HepG2 (cell line): Measurements from ENCODE around the gene DNPH1. TPM values are rescaled to one million over a fixed set of nuclear protein-coding genes. Genes with fewer than 3 reads are reported as not detected.

Experiments
- ESRRA ChIP-seq: sonication (generic); formaldehyde crosslinking; IDR thresholded peaks from 2 replicates; pipeline ENCODE4 v1.5.1; 2020; ENCODE audit warnings: mild to moderate bottlenecking, low read depth, missing genetic modification reagents
- POLR2AphosphoS2 ChIP-seq: IDR thresholded peaks from 2 replicates; pipeline ENCODE4 v1.6.1; 2011; ENCODE audit warnings: low read depth, low read length, improper control_type of control experiment
- SALL1 ChIP-seq: sonication (generic); formaldehyde crosslinking; IDR thresholded peaks from 2 replicates; pipeline ENCODE4 v1.8.0; 2022; ENCODE audit warnings: mild to moderate bottlenecking, missing genetic modification reagents
- ZNF136 ChIP-seq: sonication (generic); formaldehyde crosslinking; IDR thresholded peaks from 2 replicates; pipeline ENCODE4 v1.8.1; 2022; ENCODE audit warnings: low read depth, mild to moderate bottlenecking, moderate library complexity, missing genetic modification reagents
- ZNF256 ChIP-seq: sonication (generic); formaldehyde crosslinking; conservative IDR thresholded peaks from 2 replicates; pipeline ENCODE4 v1.4.0; 2020; ENCODE audit warnings: missing genetic modification reagents
- ZNF33A ChIP-seq: sonication (generic); formaldehyde crosslinking; IDR thresholded peaks from 2 replicates; pipeline ENCODE4 v1.5.1; 2020; ENCODE audit warnings: missing genetic modification reagents, mild to moderate bottlenecking, moderate library complexity, borderline replicate concordance
- ZNF563 ChIP-seq: sonication (generic); formaldehyde crosslinking; IDR thresholded peaks from 2 replicates; pipeline ENCODE4 v1.8.0; 2022; ENCODE audit warnings: mild to moderate bottlenecking, moderate library complexity, missing genetic modification reagents
- ZNF761 ChIP-seq: sonication (generic); formaldehyde crosslinking; conservative IDR thresholded peaks from 2 replicates; pipeline ENCODE4 v1.4.0; 2020; ENCODE audit warnings: mild to moderate bottlenecking, missing genetic modification reagents
- ZNF768 ChIP-seq: sonication (generic); formaldehyde crosslinking; IDR thresholded peaks from 2 replicates; pipeline ENCODE4 v1.4.0; 2020; ENCODE audit warnings: missing genetic modification reagents
- ZZZ3 ChIP-seq: sonication (generic); formaldehyde crosslinking; IDR thresholded peaks from 2 replicates; pipeline ENCODE4 v1.4.0; 2020; ENCODE audit warnings: missing genetic modification reagents, mild to moderate bottlenecking, borderline replicate concordance
- polyA plus RNA-seq, 8 experiments: library from polyadenylated mRNA; depleted of rRNA in 3 of 8; stranded (reverse) in 7 of 8; unstranded in 1 of 8; fragments of >200 nt; fragmentation: Illumina TruSeq in 4 of 8; extraction: Trizol in 4 of 8; gene quantifications; 2 replicates each; pipeline versions ENCODE4 v1.2.1 to v1.2.3, GENCODE V29; 2011 to 2016; ENCODE audit warnings: low read depth in 4 of 8, missing spikeins in 1 of 8, mixed read lengths in 1 of 8; ENCODE audit not compliant: insufficient read depth in 1 of 8
- total RNA-seq, 5 experiments: library from RNA; depleted of rRNA; stranded (reverse); fragments of >200 nt; fragmentation: Illumina TruSeq; extraction: Trizol; gene quantifications; 2 replicates each; pipeline ENCODE4 v1.2.3, GENCODE V29; 2016; ENCODE audit warnings: low read depth in 1 of 5
- TF ChIP-seq, protein P1 (sequence below): sonication (generic); formaldehyde crosslinking; IDR thresholded peaks from 2 replicates; pipeline ENCODE4 v1.5.1; 2020; ENCODE audit warnings: missing genetic modification reagents, mild to moderate bottlenecking, borderline replicate concordance
- TF ChIP-seq, protein P2 (sequence below): sonication (generic); formaldehyde crosslinking; IDR thresholded peaks from 2 replicates; pipeline ENCODE4 v1.5.0; 2020; ENCODE audit warnings: missing genetic modification reagents, mild to moderate bottlenecking, borderline replicate concordance
- TF ChIP-seq, protein P3 (sequence below): sonication (generic); formaldehyde crosslinking; IDR thresholded peaks from 2 replicates; pipeline ENCODE4 v1.8.1; 2022; ENCODE audit warnings: mild to moderate bottlenecking, missing genetic modification reagents
- TF ChIP-seq, protein P4 (sequence below): sonication (generic); formaldehyde crosslinking; IDR thresholded peaks from 2 replicates; pipeline ENCODE4 v1.4.0; 2020; ENCODE audit warnings: missing genetic modification reagents; ENCODE audit errors: not compliant biosample characterization

The DNPH1 gene
- total and polyA plus RNA-seq, 2 of the 13 experiments (the other 11 are each of a cell fraction or from before 2014, with no cell fraction given): 56.5 to 75.1 TPM

DNA sequence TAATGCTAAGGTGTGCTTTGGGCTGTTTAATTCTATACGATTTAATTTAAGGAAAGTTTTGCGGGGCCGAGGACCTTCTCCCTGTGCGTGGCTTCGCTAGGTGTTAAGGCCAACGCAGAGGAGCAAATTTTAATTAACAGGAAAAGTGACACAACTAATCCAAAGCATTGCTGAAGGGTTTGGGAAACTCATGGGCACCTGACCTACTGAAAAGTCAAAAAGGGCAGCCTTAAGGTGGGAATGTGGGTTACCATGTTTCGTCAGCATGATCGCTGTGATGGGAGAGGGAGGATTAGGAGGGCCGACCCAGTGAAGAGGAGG lies 47.7 kb downstream of the DNPH1 start (continued):
- no peak for TF ChIP-seq POLR2AphosphoS2
- no peak for TF ChIP-seq ZNF768 (CRISPR knock-in tag)
- TF ChIP-seq, protein P1, sequence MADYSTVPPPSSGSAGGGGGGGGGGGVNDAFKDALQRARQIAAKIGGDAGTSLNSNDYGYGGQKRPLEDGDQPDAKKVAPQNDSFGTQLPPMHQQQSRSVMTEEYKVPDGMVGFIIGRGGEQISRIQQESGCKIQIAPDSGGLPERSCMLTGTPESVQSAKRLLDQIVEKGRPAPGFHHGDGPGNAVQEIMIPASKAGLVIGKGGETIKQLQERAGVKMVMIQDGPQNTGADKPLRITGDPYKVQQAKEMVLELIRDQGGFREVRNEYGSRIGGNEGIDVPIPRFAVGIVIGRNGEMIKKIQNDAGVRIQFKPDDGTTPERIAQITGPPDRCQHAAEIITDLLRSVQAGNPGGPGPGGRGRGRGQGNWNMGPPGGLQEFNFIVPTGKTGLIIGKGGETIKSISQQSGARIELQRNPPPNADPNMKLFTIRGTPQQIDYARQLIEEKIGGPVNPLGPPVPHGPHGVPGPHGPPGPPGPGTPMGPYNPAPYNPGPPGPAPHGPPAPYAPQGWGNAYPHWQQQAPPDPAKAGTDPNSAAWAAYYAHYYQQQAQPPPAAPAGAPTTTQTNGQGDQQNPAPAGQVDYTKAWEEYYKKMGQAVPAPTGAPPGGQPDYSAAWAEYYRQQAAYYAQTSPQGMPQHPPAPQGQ: no peak
- 0 out of 2 replicates have a peak, but pooled peaks have one; percentile 62 for TF ChIP-seq ZNF136
- TF ChIP-seq ZNF256 (CRISPR knock-in tag): no peak
- TF ChIP-seq SALL1 (CRISPR knock-in tag): no peak
- TF ChIP-seq ZNF563 (CRISPR knock-in tag): no peak
- no peak for TF ChIP-seq ZZZ3
- TF ChIP-seq ZNF33A (CRISPR knock-in tag): peak; percentile 78; the same call in 1 of the 2 replicates
- TF ChIP-seq ZNF761 (CRISPR knock-in tag): 0 out of 2 replicates have a peak, but pooled peaks have one; percentile 9
- TF ChIP-seq, protein P2, sequence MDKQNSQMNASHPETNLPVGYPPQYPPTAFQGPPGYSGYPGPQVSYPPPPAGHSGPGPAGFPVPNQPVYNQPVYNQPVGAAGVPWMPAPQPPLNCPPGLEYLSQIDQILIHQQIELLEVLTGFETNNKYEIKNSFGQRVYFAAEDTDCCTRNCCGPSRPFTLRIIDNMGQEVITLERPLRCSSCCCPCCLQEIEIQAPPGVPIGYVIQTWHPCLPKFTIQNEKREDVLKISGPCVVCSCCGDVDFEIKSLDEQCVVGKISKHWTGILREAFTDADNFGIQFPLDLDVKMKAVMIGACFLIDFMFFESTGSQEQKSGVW (CRISPR knock-in tag): no peak
- TF ChIP-seq, protein P3, sequence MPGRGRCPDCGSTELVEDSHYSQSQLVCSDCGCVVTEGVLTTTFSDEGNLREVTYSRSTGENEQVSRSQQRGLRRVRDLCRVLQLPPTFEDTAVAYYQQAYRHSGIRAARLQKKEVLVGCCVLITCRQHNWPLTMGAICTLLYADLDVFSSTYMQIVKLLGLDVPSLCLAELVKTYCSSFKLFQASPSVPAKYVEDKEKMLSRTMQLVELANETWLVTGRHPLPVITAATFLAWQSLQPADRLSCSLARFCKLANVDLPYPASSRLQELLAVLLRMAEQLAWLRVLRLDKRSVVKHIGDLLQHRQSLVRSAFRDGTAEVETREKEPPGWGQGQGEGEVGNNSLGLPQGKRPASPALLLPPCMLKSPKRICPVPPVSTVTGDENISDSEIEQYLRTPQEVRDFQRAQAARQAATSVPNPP (CRISPR knock-in tag): 0 out of 2 replicates have a peak, but pooled peaks have one; percentile 47
- TF ChIP-seq, protein P4, sequence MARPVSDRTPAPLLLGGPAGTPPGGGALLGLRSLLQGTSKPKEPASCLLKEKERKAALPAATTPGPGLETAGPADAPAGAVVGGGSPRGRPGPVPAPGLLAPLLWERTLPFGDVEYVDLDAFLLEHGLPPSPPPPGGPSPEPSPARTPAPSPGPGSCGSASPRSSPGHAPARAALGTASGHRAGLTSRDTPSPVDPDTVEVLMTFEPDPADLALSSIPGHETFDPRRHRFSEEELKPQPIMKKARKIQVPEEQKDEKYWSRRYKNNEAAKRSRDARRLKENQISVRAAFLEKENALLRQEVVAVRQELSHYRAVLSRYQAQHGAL: no peak
- TF ChIP-seq ESRRA (CRISPR knock-in tag): no peak
- TF ChIP-seq, all 625 proteins: peak for 15
